Activated CD4-positive, alpha-beta T cell treated with anti-CD3 and anti-CD28 coated beads, Interleukin-2, amount 50 U/mL, for 16 hours (primary cell): Measurements from ENCODE around the gene ALG6.

Experiments used
- DNase-seq: peaks from one replicate; pipeline ENCODE4 v3.0.0-alpha.2; 2020

ALG6 gene

GRCh38 chr1:63367215-63368103, at the start of gene ALG6:
Gene ALG6 (plus strand): TSS chr1:63367627. CDS start chr1:63370978, 3,351 bp downstream.
- DNase-seq, result peak; percentile 95

GRCh38 chr1:63317817-63318152, 49.6 kb upstream of the ALG6 start:
- DNase-seq, result no peak

- DNase-seq, result no peak
Measured at GRCh38 chr1:63318201-63318979, 49.0 kb upstream of the ALG6 start.

GRCh38 chr1:63319046-63320021, 48.1 kb upstream of the ALG6 start:
- DNase-seq, result no peak

GRCh38 chr1:63320022-63320721, 47.3 kb upstream of the ALG6 start:
- DNase-seq, result no peak

- no peak for DNase-seq
Measured at GRCh38 chr1:63321066-63321784, 46.2 kb upstream of the ALG6 start.

- DNase-seq, result no peak
Measured at GRCh38 chr1:63321785-63322113, 45.7 kb upstream of the ALG6 start.

GRCh38 chr1:63322114-63322943, 45.1 kb upstream of the ALG6 start, which contains the start of gene FOXD3:
Gene FOXD3 (plus strand): TSS chr1:63322567. CDS start chr1:63323059, 492 bp downstream.
- DNase-seq, result peak; percentile 36

- DNase-seq, result peak; percentile 37
Measured at GRCh38 chr1:63322944-63323864, 44.2 kb upstream of the ALG6 start.

GRCh38 chr1:63323865-63324778, 43.3 kb upstream of the ALG6 start:
- DNase-seq, result no peak

GRCh38 chr1:63324779-63325119, 42.7 kb upstream of the ALG6 start:
- DNase-seq, result no peak

GRCh38 chr1:63325279-63325985, 42.0 kb upstream of the ALG6 start:
- no peak for DNase-seq

GRCh38 chr1:63326106-63326472, 41.3 kb upstream of the ALG6 start:
- no peak for DNase-seq

- no peak for DNase-seq
Measured at GRCh38 chr1:63326473-63327380, 40.7 kb upstream of the ALG6 start.

- DNase-seq, result peak; percentile 64
Measured at GRCh38 chr1:63327417-63328054, 39.9 kb upstream of the ALG6 start.

GRCh38 chr1:63328122-63328521, 39.3 kb upstream of the ALG6 start:
- DNase-seq, result no peak
